ENCODE data around the gene IGF2BP3. TPM values are rescaled to one million over a fixed set of nuclear protein-coding genes. Genes with fewer than 3 reads are reported as not detected.

IGF2BP3 gene
- total RNA-seq, 1 donor from 2014 or later = 1.2 TPM

GRCh38 chr7:23380556-23380955 is 89.7 kb downstream of the IGF2BP3 start:
- DNase-seq (ENCODE audit: low spot score) = no peak

DNA sequence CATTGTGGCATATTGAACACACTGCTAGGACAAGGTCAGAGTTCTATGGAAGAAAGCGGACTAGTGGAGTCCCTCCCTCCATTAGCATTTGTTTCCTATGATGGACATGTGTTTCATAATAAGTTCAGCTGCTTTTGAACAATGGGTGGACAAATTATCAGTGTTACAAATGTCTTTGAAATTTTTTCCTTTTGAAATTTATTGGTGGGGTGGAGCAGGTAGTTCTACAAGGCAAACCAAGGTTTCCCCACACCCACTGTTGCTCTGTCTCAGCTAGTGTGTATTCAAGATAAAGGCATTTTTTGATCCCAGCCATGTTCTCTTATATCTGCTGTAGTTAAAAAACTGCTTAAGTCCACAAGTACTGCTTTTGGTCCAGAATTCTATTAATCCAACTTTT is 91.3 kb downstream of the IGF2BP3 start:
- no peak for DNase-seq (ENCODE audit: low spot score)

DNA sequence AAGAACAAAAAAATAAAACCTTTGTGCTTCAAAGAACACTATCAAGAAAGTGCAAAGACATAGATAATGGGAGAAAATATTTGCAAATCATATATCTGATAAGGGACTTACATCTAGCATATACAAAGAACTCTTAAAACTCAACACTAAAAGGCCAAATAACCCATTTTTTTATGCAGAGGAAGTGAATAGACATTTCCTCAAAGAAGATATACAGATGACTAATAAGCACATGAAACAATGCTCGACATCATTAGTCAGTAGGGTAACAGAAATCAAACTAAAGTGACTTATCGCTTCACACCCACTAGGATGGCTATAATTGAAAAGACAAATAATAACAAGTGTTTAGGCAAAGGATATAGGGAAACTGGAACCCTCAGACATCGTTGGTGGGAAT is 93.2 kb downstream of the IGF2BP3 start:
- no peak for DNase-seq (ENCODE audit: low spot score)

- DNase-seq (ENCODE audit: low spot score) = no peak
Observed at GRCh38 chr7:23373151-23374004, 96.9 kb downstream of the IGF2BP3 start.

DNA sequence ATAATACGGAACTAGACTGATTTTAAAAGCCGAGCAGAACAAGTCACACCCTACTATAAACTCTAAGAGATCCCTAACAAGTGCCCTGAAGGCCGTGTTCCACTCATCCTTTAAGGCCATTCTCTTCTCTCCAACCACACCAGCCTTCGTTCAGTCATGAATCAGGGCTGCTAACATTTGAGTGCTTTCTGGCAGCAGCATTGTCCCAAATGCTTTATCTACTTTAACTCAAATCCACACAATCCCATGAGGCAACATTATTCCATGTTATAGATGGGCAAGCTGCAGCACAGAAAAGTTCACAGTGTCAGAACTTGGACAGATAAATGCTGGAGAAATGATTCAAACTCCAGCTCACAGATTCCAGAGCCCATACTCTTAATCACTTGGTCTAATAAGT is 97.7 kb downstream of the IGF2BP3 start:
- DNase-seq (ENCODE audit: low spot score) = no peak

DNA sequence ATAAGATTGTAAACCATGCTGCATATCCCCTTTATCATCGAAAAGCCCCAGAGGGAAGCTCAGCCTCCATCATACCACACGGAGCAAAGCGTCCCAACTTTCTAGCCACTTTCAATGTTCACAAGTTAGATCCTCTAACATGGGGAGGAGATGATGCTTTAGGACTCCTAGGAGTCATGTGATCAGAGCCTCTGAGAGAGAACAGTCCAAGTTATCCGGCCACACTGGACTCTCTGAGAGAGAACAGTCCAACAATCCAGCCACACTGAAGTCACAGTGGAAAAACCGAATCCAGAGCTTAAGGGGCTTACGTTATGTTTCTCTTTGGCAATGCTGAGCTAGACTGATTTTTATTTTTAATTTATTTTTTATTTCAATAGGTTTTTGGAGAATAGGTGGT is 98.6 kb downstream of the IGF2BP3 start:
- DNase-seq (ENCODE audit: low spot score) = no peak

- DNase-seq (ENCODE audit: low spot score) = no peak
Observed at GRCh38 chr7:23369695-23370404, 100.4 kb downstream of the IGF2BP3 start.

DNA sequence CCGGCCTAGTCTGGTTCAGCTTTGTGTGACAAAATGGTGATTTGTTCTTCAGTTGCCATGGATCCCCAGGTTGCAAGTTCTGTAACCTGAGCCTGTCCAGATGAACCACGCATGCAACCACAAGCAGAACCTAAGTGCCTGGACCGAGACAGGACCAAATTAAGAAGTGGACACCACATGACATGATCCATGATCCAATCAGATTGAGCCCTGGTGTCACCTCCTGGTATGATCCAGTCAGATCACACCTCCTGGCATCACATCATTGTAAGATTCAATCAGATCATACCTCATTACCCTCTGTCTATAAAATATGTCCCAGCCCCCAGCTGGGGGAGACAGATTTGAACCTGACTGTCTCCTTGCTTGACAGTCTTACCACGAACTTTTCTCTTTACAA is 101.2 kb downstream of the IGF2BP3 start:
- no peak for DNase-seq (ENCODE audit: low spot score)

GRCh38 chr7:23358152-23358674 is 112.1 kb downstream of the IGF2BP3 start:
- no peak for DNase-seq (ENCODE audit: low spot score)

DNA sequence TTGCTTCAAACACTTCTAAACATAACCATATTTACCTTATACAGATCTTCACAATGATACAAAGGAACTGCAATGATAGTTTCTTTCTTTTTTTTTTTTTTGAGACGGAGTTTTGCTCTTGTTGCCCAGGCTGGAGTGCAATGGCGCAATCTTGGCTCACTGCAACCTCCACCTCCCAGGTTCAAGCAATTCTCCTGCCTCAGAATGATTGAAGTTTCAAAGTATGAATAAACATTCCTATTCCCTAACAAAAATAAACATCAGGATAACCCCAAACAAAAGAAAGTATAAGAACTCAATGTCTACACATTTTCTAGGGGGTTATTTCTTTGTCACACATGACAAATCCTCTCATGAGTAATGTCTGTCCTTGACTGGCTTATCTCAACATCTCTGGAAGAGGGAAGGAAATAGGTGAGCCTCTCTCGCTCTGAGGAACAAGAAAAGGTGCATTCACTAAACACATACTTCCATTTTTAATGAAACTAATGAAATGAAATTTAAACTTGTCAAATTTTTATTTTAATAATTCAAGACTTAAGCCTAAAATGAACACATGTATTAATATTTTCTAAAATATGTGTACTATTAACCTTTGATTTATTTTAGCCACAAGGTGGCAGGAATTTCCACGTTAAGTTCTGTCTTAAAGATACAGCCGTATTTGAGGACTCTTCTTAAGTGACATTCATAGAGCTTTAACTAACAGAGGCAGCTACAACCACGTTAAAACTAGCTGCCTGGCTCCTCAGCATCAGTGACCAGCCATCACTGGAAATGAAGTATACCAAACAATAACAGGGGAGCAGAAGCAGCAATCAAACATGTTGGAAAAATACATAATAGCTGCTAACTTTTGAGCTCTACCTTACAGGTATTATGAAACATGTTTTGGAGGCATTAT is 112.8 kb downstream of the IGF2BP3 start:
- DNase-seq (ENCODE audit: low spot score) = no peak

- DNase-seq (ENCODE audit: low spot score) = no peak
Observed at GRCh38 chr7:23356726-23357125, 113.6 kb downstream of the IGF2BP3 start.

DNA sequence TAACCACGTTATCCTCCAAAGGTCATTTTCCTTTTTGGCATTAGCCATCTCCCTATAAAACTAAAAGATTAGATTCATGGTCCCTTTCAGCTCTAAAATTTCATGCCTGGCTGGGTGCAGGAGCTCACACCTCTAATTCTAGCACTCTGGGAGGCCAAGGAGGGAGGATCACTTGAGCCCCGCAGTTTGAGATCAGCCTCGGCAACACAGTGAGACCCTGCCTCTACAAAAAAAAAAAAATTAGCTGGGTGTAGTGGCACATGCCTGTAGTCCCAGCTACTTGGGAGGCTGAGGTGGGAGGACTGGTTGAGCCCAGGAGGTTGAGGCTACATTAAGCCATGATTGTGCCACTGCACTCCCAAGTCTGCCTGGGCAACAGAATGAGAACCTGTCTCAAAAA is 114.1 kb downstream of the IGF2BP3 start:
- DNase-seq (ENCODE audit: low spot score) = no peak

GRCh38 chr7:23353172-23353571 is 117.1 kb downstream of the IGF2BP3 start:
- no peak for DNase-seq (ENCODE audit: low spot score)

- DNase-seq (ENCODE audit: low spot score) = no peak
Observed at GRCh38 chr7:23350466-23350865, 119.8 kb downstream of the IGF2BP3 start.

DNA sequence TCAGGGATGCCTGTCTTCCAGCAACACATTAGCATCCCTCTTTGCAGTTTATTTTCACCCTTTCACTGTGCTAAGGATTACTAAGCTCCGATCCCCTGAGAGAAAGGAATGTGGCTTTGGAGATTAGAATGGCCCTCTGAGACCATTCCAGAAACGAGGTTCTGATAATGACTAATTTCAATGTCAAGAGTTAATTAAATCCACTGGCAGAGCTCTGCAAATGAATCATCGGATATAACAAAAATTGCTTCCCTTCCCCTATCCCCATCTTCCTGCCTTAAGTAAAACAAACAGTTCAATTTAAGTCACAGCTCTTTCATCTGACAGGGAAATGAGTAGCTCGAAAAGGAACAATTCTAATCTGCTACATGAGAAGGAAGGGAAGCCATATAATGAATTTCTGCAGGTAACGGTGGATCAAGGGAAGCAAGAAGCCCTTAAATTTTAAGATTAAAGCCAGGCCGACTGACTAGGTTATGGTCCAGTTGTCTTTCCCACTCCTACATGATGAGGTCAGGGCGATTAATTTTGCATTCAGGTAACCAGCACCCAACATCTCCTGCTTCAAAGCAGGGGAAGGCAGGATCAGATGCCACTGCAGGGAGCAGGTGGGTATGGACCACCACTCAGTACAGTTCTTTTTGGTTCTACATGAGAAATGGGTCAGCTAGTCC is 120.7 kb downstream of the IGF2BP3 start:
- DNase-seq (ENCODE audit: low spot score) = no peak

- DNase-seq (ENCODE audit: low spot score) = no peak
Observed at GRCh38 chr7:23347682-23348180, 122.6 kb downstream of the IGF2BP3 start.

DNA sequence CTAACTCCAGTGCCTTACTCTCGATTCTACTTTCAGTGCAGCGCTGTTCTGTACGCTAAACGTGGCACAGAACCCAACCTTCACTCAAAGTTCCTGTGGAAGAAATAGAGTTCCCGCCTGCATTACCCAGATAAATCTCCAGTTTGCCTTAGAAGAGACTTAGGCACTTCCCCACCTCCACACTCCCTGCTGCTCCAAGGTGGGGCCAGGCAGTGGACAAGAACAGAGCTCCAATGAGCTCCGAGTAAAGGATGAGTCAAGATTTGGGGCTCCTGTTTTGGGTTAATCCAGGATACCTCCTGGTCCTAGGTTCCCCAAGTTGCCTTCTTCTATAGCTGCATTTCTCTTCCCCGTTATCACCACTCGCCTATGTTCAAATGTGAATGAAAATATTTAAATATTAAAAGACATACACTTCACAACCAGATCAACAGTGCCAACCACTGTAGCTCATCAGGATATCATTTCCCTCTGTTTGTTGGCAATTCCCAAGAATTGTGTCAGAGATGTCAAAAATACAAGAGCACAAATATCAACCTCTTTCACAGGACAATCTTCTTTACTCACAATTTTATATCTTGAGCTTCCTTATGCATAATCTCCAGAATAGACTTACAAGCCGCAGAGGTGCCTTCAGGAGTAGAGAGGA is 123.1 kb downstream of the IGF2BP3 start:
- no peak for DNase-seq (ENCODE audit: low spot score)

DNA sequence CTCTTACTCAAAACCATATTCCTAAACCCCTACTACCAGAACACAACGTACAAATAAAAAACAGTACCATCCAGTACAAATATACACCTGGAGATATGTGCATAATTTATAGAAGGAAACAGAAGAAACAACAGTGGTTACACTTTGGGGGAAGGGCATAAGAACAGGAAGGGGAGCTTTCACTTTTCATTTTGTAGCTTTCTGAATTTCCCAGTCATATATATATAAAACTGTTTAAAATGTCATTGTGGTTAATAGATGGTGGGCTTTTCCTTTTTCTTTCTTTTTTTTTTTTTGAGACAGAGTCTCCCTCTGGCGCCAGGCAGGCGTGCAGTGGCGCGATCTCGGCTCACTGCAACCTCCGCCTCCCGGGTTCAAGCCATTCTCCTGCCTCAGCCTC is 124.0 kb downstream of the IGF2BP3 start:
- DNase-seq (ENCODE audit: low spot score) = no peak

- no peak for DNase-seq (ENCODE audit: low spot score)
Observed at GRCh38 chr7:23345601-23346000, 124.7 kb downstream of the IGF2BP3 start.

Measured in mesenteric fat pad (tissue), 1 donor.